Measurements from ENCODE around the gene OLFM2. TPM values are rescaled to one million over a fixed set of nuclear protein-coding genes. Genes with fewer than 3 reads are reported as not detected.
A peak's percentile ranks its signal among the peaks of the same experiment; 100 is the strongest.

The OLFM2 gene
- total RNA-seq, 3 donors from 2014 or later: 7.2 to 42.6 (median 8.8) TPM

- Histone ChIP-seq H3K36me3 (no peaks in the 10 kb centered on the region), H3K27me3 (no peaks in the 10 kb centered on the region), H3K9me3 (no peaks in the 10 kb centered on the region), H3K4me1 (no peaks in the 10 kb centered on the region), H3K4me3 (no peak overlapping the region), H3K27ac (no peak overlapping the region)
- intact Hi-C loops (cut with DNase I; ENCODE audit: low total_unique reads): no loop called here
- TF ChIP-seq CTCF (IDR thresholded peaks at IDR 0.05) (no peak), POLR2AphosphoS5 (IDR thresholded peaks at IDR 0.05) (no peak), POLR2A (IDR thresholded peaks at IDR 0.05) (no peak)
- DNase-seq (ENCODE audit: low spot score in 2 of 2): no peak
Observed at GRCh38 chr19:9901642-9902041, 34.7 kb downstream of the OLFM2 start.

GRCh38 chr19:9901020-9901419 lies 35.3 kb downstream of the OLFM2 start:
- H3K27me3 ChIP-seq: no peaks in the 10 kb centered on the region

GRCh38 chr19:9891609-9892373 lies 44.5 kb downstream of the OLFM2 start:
- no peak for TF ChIP-seq POLR2AphosphoS5 (IDR thresholded peaks at IDR 0.05)
- TF ChIP-seq POLR2A (IDR thresholded peaks at IDR 0.05): no peak
- TF ChIP-seq CTCF (IDR thresholded peaks at IDR 0.05): no peak
- no peaks in the 10 kb centered on the region for H3K4me1 ChIP-seq
- no peaks in the 10 kb centered on the region for H3K9me3 ChIP-seq
- no peak for DNase-seq (ENCODE audit: low spot score in 2 of 2)
- intact Hi-C loops (cut with DNase I; ENCODE audit: low total_unique reads): no loop called here
- no peak overlapping the region for H3K27ac ChIP-seq
- H3K27me3 ChIP-seq: no peaks in the 10 kb centered on the region
- H3K4me3 ChIP-seq: no peak overlapping the region
- H3K36me3 ChIP-seq: no peaks in the 10 kb centered on the region

More at GRCh38 chr19:9901020-9901419, 35.3 kb downstream of the OLFM2 start:
- intact Hi-C loops (cut with DNase I; ENCODE audit: low total_unique reads): no loop called here
- Histone ChIP-seq H3K36me3 (no peaks in the 10 kb centered on the region), H3K4me1 (no peaks in the 10 kb centered on the region), H3K27ac (no peak overlapping the region), H3K4me3 (no peak overlapping the region), H3K9me3 (no peaks in the 10 kb centered on the region)
- no peak for TF ChIP-seq CTCF (IDR thresholded peaks at IDR 0.05)
- no peak for TF ChIP-seq POLR2AphosphoS5 (IDR thresholded peaks at IDR 0.05)
- TF ChIP-seq POLR2A (IDR thresholded peaks at IDR 0.05): no peak
- DNase-seq (ENCODE audit: low spot score in 2 of 2): no peak

- H3K9me3 ChIP-seq: no peaks in the 10 kb centered on the region
- no peak overlapping the region for H3K4me3 ChIP-seq
- H3K4me1 ChIP-seq: no peaks in the 10 kb centered on the region
- H3K36me3 ChIP-seq: no peaks in the 10 kb centered on the region
- H3K27me3 ChIP-seq: no peaks in the 10 kb centered on the region
- TF ChIP-seq POLR2A (IDR thresholded peaks at IDR 0.05) (no peak), POLR2AphosphoS5 (IDR thresholded peaks at IDR 0.05) (peak in 1 of 3 donors; percentile 24)
- intact Hi-C loops (cut with DNase I; ENCODE audit: low total_unique reads): no loop called here
- H3K27ac ChIP-seq: no peak overlapping the region
- DNase-seq (ENCODE audit: low spot score in 2 of 2): no peak
Observed at GRCh38 chr19:9885077-9885552, 51.2 kb downstream of the OLFM2 start.

GRCh38 chr19:9883764-9884163 lies 52.6 kb downstream of the OLFM2 start:
- no peak for TF ChIP-seq POLR2AphosphoS5 (IDR thresholded peaks at IDR 0.05)
- no peak for TF ChIP-seq CTCF (IDR thresholded peaks at IDR 0.05)
- TF ChIP-seq POLR2A (IDR thresholded peaks at IDR 0.05): no peak
- Histone ChIP-seq H3K27ac (no peak overlapping the region), H3K4me1 (no peaks in the 10 kb centered on the region), H3K36me3 (no peaks in the 10 kb centered on the region), H3K9me3 (no peaks in the 10 kb centered on the region), H3K27me3 (no peaks in the 10 kb centered on the region), H3K4me3 (no peak overlapping the region)
- intact Hi-C loops (cut with DNase I; ENCODE audit: low total_unique reads): no loop called here
- no peak for DNase-seq (ENCODE audit: low spot score in 2 of 2)

Data from breast epithelium (tissue), 4 donors.